Stimulated activated CD4-positive, alpha-beta T cell treated with anti-CD3 and anti-CD28 coated beads, TNF-alpha, amount 100 ng/mL, for 48 hours (primary cell): ENCODE results near the gene NOX3.
"Not testable (repeated sequence)": the region's sequence is repeated elsewhere in the genome, so short reads cannot be mapped to it uniquely, and the experiment has no call there.

Experiments
- DNase-seq, 3 donors: peaks; one replicate each; pipeline ENCODE4 v3.0.0-alpha.2; 2020; ENCODE audit warnings: low read depth in 3 of 3

The NOX3 gene

DNA sequence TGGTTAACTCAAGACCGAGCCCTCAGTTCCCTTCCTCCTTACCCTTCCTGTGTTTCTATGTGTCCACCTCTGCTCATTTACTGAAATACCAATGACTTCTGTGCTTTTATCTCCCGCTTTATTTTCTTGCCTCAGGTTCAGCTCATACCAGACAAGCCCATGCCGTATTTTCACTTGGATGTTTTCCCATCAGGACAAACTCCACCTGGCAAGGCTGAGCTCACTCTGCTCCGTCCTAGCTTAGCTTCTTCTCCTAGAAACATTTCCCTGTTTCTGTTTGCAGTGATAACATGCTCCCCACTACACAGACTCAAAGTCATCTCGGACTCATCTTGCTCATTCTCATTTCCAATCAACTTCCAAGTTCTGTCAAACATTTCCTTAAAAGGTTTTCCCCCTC, 84.4 kb downstream of the NOX3 start:
- no peak for DNase-seq

DNA sequence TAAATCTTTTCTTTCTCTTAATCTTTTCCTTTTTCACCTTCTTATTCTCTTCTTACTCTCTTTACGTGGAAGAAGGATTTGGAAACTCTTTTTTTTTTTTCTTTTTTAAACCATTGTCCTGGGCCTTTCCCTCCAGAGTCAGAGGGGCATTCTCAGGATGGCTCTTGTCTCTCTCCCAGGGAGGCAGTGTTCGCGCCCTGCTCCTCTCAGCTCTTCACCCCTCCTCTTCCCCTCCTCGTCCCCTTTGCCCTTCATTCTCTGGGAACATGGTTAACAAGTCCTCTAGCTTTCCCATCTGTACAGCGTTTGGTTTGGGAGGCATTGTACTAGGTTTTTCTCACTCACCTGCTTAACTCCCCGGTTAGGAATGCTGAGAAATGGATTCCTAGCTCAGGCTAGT, 89.3 kb downstream of the NOX3 start:
- DNase-seq: no peak

GRCh38 chr6:155364844-155365437, 90.7 kb downstream of the NOX3 start:
- no peak for DNase-seq

DNA sequence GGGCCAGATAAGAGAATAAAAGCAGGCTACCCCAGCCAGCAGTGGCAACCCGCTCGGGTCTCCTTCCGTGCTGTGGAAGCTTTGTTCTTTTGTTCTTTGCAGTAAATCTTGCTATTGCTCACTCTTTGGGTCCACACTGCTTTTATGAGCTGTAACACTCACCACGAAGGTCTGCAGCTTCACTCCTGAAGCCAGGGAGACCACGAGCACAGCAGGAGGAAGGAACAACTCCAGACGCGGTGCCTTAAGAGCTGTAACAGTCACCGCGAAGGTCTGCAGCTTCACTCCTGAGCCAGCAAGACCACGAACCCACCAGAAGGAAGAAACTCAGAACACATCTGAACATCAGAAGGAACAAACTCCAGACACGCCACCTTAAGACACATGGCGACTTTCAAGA, 91.6 kb downstream of the NOX3 start:
- DNase-seq: not testable (repeated sequence)

- not testable (repeated sequence) for DNase-seq
Measured at GRCh38 chr6:155362968-155363632, 92.5 kb downstream of the NOX3 start.

GRCh38 chr6:155354167-155354566, 101.5 kb downstream of the NOX3 start:
- DNase-seq: no peak

DNA sequence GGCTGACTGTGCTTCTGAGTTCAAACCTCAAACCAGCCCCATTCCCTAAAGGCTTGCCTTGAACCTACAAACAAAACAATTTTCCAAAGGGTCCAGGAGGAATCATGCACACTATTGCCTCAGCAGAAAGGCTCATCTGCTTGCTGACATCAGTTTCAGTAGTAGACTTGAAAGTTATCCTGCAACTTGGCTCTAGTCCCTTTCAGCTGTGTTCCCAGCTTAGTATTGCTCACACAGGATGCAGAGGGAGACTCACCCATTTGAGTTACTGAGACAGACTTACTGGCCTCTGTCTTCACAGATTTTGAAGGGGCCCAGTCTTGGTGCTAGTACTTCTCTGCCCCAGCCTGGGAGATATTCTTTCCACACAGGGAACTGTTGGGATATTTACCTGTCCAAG, 102.8 kb downstream of the NOX3 start:
- no peak for DNase-seq

DNA sequence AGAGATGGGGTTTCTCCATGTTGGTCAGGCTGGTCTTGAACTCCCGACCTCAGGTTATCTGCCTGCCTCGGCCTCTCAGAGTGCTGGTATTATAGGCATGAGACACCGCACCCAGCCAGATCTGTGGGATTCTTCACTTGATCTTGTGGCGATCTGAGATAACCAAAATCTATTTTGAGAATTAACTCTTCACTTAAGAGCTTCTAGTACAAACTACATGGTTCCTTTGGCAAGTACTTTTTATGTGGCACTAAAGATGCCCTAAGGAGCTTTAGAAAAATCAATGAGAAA, 103.6 kb downstream of the NOX3 start:
- DNase-seq: no peak

DNA sequence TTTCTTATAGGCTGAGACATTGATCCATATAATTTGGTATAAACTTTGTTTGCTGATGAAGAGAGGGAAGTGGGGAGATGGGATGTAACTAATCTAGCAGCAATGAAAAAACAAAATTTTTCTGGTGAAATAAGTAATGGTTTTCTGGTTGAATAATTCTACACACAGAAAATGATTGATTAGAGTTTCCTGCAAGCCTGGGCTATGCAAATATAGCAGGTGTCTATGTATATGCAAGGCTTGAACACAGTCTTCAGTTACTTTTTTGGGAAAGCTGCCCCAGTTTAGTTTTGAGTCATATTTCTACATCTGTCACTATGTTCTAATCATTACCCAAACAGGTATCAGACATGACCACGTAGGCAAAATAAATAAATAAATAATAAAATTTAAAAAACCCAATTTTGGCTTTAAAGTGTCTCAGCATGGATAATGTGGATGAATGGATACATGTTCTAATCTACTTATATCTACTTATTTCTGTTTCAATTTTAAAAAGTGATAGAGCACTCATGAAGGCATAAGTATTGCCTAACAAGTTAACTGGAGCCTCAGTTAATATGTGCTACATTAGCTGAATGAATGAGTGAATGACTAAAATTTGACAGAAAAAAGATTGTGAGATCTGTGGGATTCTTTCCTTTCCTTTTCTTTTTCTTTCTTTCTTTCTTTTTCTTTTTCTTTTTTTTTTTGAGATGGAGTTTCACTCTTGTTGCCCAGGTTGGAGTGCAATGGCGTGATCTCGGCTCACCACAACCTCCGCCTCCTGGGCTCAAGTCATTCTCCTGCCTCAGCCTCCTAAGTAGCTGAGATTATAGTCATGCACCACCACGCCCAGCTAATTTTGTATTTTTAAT, 104.1 kb downstream of the NOX3 start:
- no peak for DNase-seq

- no peak for DNase-seq
Measured at GRCh38 chr6:155349956-155350355, 105.7 kb downstream of the NOX3 start.

DNA sequence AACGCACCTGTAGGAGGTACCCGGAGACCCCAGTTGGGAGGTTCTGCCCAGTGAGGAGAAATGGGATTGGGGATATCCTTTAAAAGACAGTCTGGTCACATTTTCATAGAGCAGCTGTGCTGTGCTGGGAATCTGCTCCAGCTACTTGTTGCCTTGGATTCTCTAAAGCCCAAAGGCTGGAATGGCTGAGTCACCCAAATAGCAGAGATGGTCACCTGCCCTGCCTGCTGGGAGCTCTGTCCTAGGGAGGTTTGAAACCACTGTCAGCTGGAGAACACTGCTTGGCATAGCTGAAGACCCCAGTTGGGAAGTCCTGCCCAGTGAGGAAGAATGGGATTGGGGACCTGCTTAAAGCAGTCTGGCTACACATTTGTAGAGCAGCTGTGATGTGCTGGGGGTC, 106.5 kb downstream of the NOX3 start:
- DNase-seq: no peak

GRCh38 chr6:155347800-155348199, 107.8 kb downstream of the NOX3 start:
- no peak for DNase-seq

DNA sequence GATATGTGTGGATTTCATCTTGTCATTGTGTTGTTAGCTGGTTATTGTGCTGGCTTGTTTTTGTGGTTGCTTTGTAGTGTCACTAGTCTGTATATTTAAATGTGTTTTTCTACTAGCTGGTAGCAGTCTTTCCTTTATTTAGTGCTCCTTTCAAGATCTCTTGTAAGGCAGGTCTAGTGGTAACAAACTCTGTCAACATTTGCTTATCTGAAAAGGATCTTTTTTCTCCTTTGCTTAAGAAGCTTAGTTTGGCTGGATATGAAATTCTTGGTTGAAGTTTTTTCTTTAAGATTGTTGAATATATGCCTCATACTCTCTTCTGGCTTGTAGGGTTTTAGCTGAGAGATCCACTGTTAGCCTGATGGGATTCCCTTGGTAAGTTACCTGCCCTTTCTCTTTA, 108.7 kb downstream of the NOX3 start:
- no peak for DNase-seq
